HepG2 (cell line): Measurements from ENCODE around the gene ZNF581. TPM values are rescaled to one million over a fixed set of nuclear protein-coding genes. Genes with fewer than 3 reads are reported as not detected.

Experiments
- AGO2 ChIP-seq: fragments of 200-400 bp; formaldehyde crosslinking; optimal IDR thresholded peaks from 2 replicates; pipeline ENCODE3; 2017; ENCODE audit warnings: mild to moderate bottlenecking, low read depth, low read length, moderate library complexity
- ARNT2 ChIP-seq: sonication (generic); formaldehyde crosslinking; IDR thresholded peaks from 2 replicates; pipeline ENCODE4 v1.8.0; 2022; ENCODE audit warnings: mild to moderate bottlenecking, low read depth, missing genetic modification reagents, moderate library complexity
- BRF2 ChIP-seq: sonication (generic); formaldehyde crosslinking; IDR thresholded peaks from 2 replicates; pipeline ENCODE4 v1.8.1; 2022; ENCODE audit warnings: mild to moderate bottlenecking, missing genetic modification reagents
- FOXA1 ChIP-seq, 2 experiments: fragments of 450-650 bp in 1 of 2; sonication (generic) in 1 of 2; formaldehyde crosslinking in 1 of 2; IDR thresholded peaks; 2 replicates each; pipeline versions ENCODE4 v1.4.0 to v1.6.1; 2016 to 2020; ENCODE audit warnings: missing genetic modification reagents in 1 of 2
- GATAD1 ChIP-seq: IDR thresholded peaks from 2 replicates; pipeline ENCODE4 v1.6.1; 2016; ENCODE audit warnings: missing genetic modification reagents, missing compliant biosample characterization
- MYC ChIP-seq: sonication (generic); formaldehyde crosslinking; IDR thresholded peaks from 2 replicates; pipeline ENCODE4 v1.9.0; 2021; ENCODE audit warnings: missing genetic modification reagents, borderline replicate concordance
- NCOA5 ChIP-seq: sonication (generic); formaldehyde crosslinking; IDR thresholded peaks from 2 replicates; pipeline ENCODE4 v1.4.0; 2020; ENCODE audit warnings: missing genetic modification reagents
- NFATC3 ChIP-seq: sonication (generic); formaldehyde crosslinking; IDR thresholded peaks from 2 replicates; pipeline ENCODE4 v1.5.1; 2020; ENCODE audit warnings: mild to moderate bottlenecking, missing genetic modification reagents
- NR1H2 ChIP-seq: sonication (generic); formaldehyde crosslinking; IDR thresholded peaks from 2 replicates; pipeline ENCODE4 v1.8.1; 2022; ENCODE audit warnings: low read depth, missing genetic modification reagents, borderline replicate concordance
- PAXIP1 ChIP-seq: sonication (generic); formaldehyde crosslinking; conservative IDR thresholded peaks from 2 replicates; pipeline ENCODE4 v1.4.0; 2020; ENCODE audit warnings: mild to moderate bottlenecking, missing genetic modification reagents, moderate library complexity
- RARG ChIP-seq: sonication (generic); formaldehyde crosslinking; IDR thresholded peaks from 2 replicates; pipeline ENCODE4 v1.4.0; 2020; ENCODE audit warnings: low read depth, mild to moderate bottlenecking, missing genetic modification reagents
- TGIF2 ChIP-seq: IDR thresholded peaks from 2 replicates; pipeline ENCODE4 v1.6.1; 2016; ENCODE audit warnings: control low read depth, missing compliant biosample characterization
- ZNF839 ChIP-seq: sonication (generic); formaldehyde crosslinking; IDR thresholded peaks from 2 replicates; pipeline ENCODE4 v1.4.0; 2020; ENCODE audit warnings: missing genetic modification reagents, mild to moderate bottlenecking, borderline replicate concordance
- ZSCAN31 ChIP-seq: sonication (generic); formaldehyde crosslinking; IDR thresholded peaks from 2 replicates; pipeline ENCODE4 v1.5.0; 2020; ENCODE audit warnings: low read depth, mild to moderate bottlenecking, missing genetic modification reagents
- polyA plus RNA-seq, 8 experiments: library from polyadenylated mRNA; depleted of rRNA in 3 of 8; stranded (reverse) in 7 of 8; unstranded in 1 of 8; fragments of >200 nt; fragmentation: Illumina TruSeq in 4 of 8; extraction: Trizol in 4 of 8; gene quantifications; 2 replicates each; pipeline versions ENCODE4 v1.2.1 to v1.2.3, GENCODE V29; 2011 to 2016; ENCODE audit warnings: low read depth in 4 of 8, missing spikeins in 1 of 8, mixed read lengths in 1 of 8; ENCODE audit not compliant: insufficient read depth in 1 of 8
- total RNA-seq, 5 experiments: library from RNA; depleted of rRNA; stranded (reverse); fragments of >200 nt; fragmentation: Illumina TruSeq; extraction: Trizol; gene quantifications; 2 replicates each; pipeline ENCODE4 v1.2.3, GENCODE V29; 2016; ENCODE audit warnings: low read depth in 1 of 5
- TF ChIP-seq, protein P1 (sequence below): sonication (generic); formaldehyde crosslinking; IDR thresholded peaks from 2 replicates; pipeline ENCODE4 v1.4.0; 2020; ENCODE audit warnings: low read depth, mild to moderate bottlenecking, missing genetic modification reagents
- TF ChIP-seq, protein P2 (sequence below): sonication (generic); formaldehyde crosslinking; IDR thresholded peaks from 2 replicates; pipeline ENCODE4 v1.8.1; 2023; ENCODE audit warnings: mild to moderate bottlenecking, inconsistent platforms, moderate library complexity, missing genetic modification reagents, borderline replicate concordance

The ZNF581 gene
- total and polyA plus RNA-seq, 2 of the 13 experiments (the other 11 are each of a cell fraction or from before 2014, with no cell fraction given), result 19.6 to 49.5 TPM

DNA sequence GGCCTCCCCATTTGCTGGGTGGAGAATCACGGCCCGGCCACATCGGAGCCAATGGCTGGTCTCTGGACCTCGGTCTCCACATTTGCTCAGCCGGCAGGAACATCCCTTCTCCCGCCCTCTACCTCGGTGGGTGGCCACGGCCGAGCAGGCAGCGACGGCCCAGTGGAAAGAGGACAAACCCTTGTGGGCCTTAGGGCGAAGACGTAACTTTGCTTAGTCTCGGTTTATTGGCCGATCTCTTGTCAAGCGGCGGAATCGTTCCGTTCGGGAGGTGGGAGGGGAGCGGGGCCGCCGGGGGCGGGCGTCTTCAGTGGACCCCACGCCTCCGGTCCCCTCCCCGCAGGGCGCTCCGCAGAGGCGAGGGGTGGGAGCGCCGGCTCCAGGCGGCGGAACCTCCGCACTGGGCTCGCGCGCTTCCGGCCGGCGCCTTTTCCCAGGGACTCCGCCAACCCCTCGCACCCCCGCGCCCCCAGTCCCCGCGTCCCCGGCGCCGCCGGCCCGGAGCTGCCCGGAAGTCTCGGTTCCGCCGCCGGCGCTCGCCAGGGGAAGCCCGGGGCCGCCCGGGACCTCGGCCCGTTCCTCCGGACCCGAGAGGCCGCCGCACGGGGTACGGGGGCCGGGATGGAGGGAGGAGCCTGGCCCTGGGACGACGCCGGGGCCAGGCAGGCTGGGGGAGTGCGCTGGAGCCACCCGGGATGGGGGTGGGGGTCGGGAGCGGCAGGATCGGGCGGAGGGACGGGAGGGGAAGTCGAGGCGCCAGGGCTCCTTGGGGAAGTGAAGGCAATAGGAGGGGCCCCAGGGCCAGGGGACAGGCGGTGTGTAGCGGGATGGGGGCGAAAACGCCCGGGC lies 2.6 kb upstream of the ZNF581 start, which contains the start of gene ZNF580 (continued):
- TF ChIP-seq PAXIP1 (CRISPR knock-in tag) (peak; percentile 29; the same call in 1 of the 2 replicates), BRF2 (CRISPR knock-in tag) (0 out of 2 replicates have a peak, but pooled peaks have one; percentile 31), ZNF839 (CRISPR knock-in tag) (no peak), RARG (peak; percentile 34; the same call in 1 of the 2 replicates), GATAD1 (CRISPR knock-in tag) (peak; percentile 80), NCOA5 (CRISPR knock-in tag) (0 out of 2 replicates have a peak, but pooled peaks have one; percentile 16), FOXA1 (IDR thresholded peaks at IDR 0.05) (no peak), FOXA1 (CRISPR knock-in tag; IDR thresholded peaks at IDR 0.05) (no peak), TGIF2 (CRISPR knock-in tag) (peak; percentile 25; the same call in 1 of the 2 replicates), MYC (CRISPR knock-in tag) (peak; percentile 48; the same call in 1 of the 2 replicates), ARNT2 (CRISPR knock-in tag) (0 out of 2 replicates have a peak, but pooled peaks have one; percentile 23), AGO2 (peak; percentile 91), NR1H2 (CRISPR knock-in tag) (no peak), ZSCAN31 (CRISPR knock-in tag) (peak; percentile 56; the same call in 1 of the 2 replicates), NFATC3 (CRISPR knock-in tag) (0 out of 2 replicates have a peak, but pooled peaks have one; percentile 10)
- TF ChIP-seq, protein P1, sequence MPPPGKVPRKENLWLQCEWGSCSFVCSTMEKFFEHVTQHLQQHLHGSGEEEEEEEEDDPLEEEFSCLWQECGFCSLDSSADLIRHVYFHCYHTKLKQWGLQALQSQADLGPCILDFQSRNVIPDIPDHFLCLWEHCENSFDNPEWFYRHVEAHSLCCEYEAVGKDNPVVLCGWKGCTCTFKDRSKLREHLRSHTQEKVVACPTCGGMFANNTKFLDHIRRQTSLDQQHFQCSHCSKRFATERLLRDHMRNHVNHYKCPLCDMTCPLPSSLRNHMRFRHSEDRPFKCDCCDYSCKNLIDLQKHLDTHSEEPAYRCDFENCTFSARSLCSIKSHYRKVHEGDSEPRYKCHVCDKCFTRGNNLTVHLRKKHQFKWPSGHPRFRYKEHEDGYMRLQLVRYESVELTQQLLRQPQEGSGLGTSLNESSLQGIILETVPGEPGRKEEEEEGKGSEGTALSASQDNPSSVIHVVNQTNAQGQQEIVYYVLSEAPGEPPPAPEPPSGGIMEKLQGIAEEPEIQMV (CRISPR knock-in tag), result no peak
- TF ChIP-seq, protein P2, sequence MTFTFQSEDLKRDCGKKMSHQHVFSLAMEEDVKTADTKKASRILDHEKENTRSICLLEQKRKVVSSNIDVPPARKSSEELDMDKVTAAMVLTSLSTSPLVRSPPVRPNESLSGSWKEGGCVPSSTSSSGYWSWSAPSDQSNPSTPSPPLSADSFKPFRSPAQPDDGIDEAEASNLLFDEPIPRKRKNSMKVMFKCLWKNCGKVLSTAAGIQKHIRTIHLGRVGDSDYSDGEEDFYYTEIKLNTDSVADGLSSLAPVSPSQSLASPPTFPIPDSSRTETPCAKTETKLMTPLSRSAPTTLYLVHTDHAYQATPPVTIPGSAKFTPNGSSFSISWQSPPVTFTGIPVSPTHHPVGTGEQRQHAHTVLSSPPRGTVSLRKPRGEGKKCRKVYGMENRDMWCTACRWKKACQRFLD, result 0 out of 2 replicates have a peak, but pooled peaks have one; percentile 66
